ENCODE results near the gene PAX3.

GRCh38 chr2:222294996-222295367 is 3.8 kb downstream of the PAX3 start:
- TF ChIP-seq CTCF (IDR thresholded peaks at IDR 0.05): no peak
- TF ChIP-seq POLR2A (IDR thresholded peaks at IDR 0.05): no peak

Measured in lower leg skin (tissue), 3 donors.